SU-DHL-6 (cell line): Measurements from ENCODE around the gene ACAD11.

Source experiments
- H2AFZ ChIP-seq: fragments of 200-600 bp; sonication (generic); 2 replicates; pipeline ENCODE4 v1.6.1; 2014; ENCODE audit warnings: low read depth, mild to moderate bottlenecking, moderate library complexity, mixed read lengths, antibody characterized with exemption, low read length; ENCODE audit not compliant: severe bottlenecking
- H3F3A ChIP-seq: fragments of 200-600 bp; shearing (Covaris generic); 2 replicates; pipeline ENCODE4 v1.6.0; 2016; ENCODE audit warnings: antibody characterized with exemption, mild to moderate bottlenecking; ENCODE audit not compliant: insufficient read depth
- H3K27ac ChIP-seq: fragments of 200-600 bp; sonication (generic); 2 replicates; pipeline ENCODE4 v1.5.1; 2016; ENCODE audit warnings: low read depth, mild to moderate bottlenecking, low read length, moderate library complexity, mixed read lengths
- H3K27me3 ChIP-seq: fragments of 200-600 bp; sonication (generic), shearing (Covaris generic); 2 replicates; pipeline ENCODE4 v1.6.0; 2014; ENCODE audit warnings: mild to moderate bottlenecking, low read length
- H3K36me3 ChIP-seq: fragments of 200-600 bp; sonication (generic); 2 replicates; pipeline ENCODE4 v1.6.1; 2014; ENCODE audit warnings: mild to moderate bottlenecking, low read length, mixed read lengths
- H3K4me2 ChIP-seq: fragments of 300-600, 200-600 bp; shearing (Covaris generic), sonication (generic); 2 replicates; pipeline ENCODE4 v1.6.0; 2014; ENCODE audit warnings: low read length, low read depth, mild to moderate bottlenecking; ENCODE audit not compliant: poor library complexity, severe bottlenecking
- H3K4me3 ChIP-seq: fragments of 200-600 bp; sonication (generic); 2 replicates; pipeline ENCODE4 v1.5.1; 2014; ENCODE audit warnings: antibody characterized with exemption, low read length, mild to moderate bottlenecking, mixed read lengths; ENCODE audit not compliant: insufficient read depth, poor library complexity, severe bottlenecking
- H3K79me2 ChIP-seq: fragments of 200-600 bp; sonication (generic); 2 replicates; pipeline ENCODE4 v1.6.1; 2014; ENCODE audit warnings: mild to moderate bottlenecking, low read length, moderate library complexity; ENCODE audit not compliant: insufficient read depth
- H3K9ac ChIP-seq: fragments of 200-600 bp; sonication (generic); 2 replicates; pipeline ENCODE4 v1.7.0; 2014; ENCODE audit warnings: mild to moderate bottlenecking, low read length
- H3K9me2 ChIP-seq: fragments of 200-600 bp; sonication (generic); replicated peaks from 2 replicates; pipeline ENCODE4 v1.6.1; 2014; ENCODE audit warnings: low read length; ENCODE audit not compliant: insufficient read depth
- H3K9me3 ChIP-seq: fragments of 200-600 bp; sonication (generic); 2 replicates; pipeline ENCODE4 v1.6.1; 2014; ENCODE audit warnings: low read length, mixed read lengths; ENCODE audit not compliant: insufficient read depth
- H4K20me1 ChIP-seq: fragments of 200-600 bp; sonication (generic); 2 replicates; pipeline ENCODE4 v1.6.1; 2014; ENCODE audit warnings: low read depth, mild to moderate bottlenecking, antibody characterized with exemption, low read length, moderate library complexity, mixed read lengths
- CTCF ChIP-seq: fragments of 200-600 bp; sonication (generic); IDR thresholded peaks from one replicate; pipeline ENCODE4 v1.5.1; 2017; ENCODE audit warnings: antibody characterized with exemption, mild to moderate bottlenecking, low read length, moderate library complexity; ENCODE audit not compliant: insufficient read depth, poor library complexity, severe bottlenecking
- EZH2phosphoT487 ChIP-seq: fragments of 200-600 bp; sonication (generic), shearing (Covaris generic); conservative IDR thresholded peaks from 2 replicates; pipeline ENCODE4 v1.6.1; 2018; ENCODE audit warnings: mild to moderate bottlenecking, antibody characterized with exemption, low read length, moderate library complexity, mixed read lengths

The ACAD11 gene

GRCh38 chr3:132594498-132594897 lies 65.1 kb downstream of the ACAD11 start:
- no peak overlapping the region for H3K9ac ChIP-seq
- H3F3A ChIP-seq: no peaks in the 10 kb centered on the region
- no peak overlapping the region for H3K27ac ChIP-seq
- no peaks in the 10 kb centered on the region for H3K27me3 ChIP-seq
- H3K79me2 ChIP-seq: no peaks in the 10 kb centered on the region
- no peak overlapping the region for H3K4me3 ChIP-seq
- TF ChIP-seq EZH2phosphoT487 (no peak), CTCF (no peak)
- no peaks in the 10 kb centered on the region for H3K9me2 ChIP-seq
- no peaks in the 10 kb centered on the region for H4K20me1 ChIP-seq
- no peak overlapping the region for H2AFZ ChIP-seq
- H3K36me3 ChIP-seq: peaks cover 4% of the 10 kb centered on the region; the same call in 1 of the 2 replicates
- no peak overlapping the region for H3K4me2 ChIP-seq
- H3K9me3 ChIP-seq: no peaks in the 10 kb centered on the region

- Histone ChIP-seq H3K4me2 (no peak overlapping the region), H3F3A (no peaks in the 10 kb centered on the region), H3K27me3 (no peaks in the 10 kb centered on the region), H3K36me3 (peaks cover 4% of the 10 kb centered on the region; the same call in 1 of the 2 replicates), H3K9me3 (no peaks in the 10 kb centered on the region), H3K79me2 (no peaks in the 10 kb centered on the region), H4K20me1 (no peaks in the 10 kb centered on the region), H3K4me3 (no peak overlapping the region), H3K9ac (no peak overlapping the region), H3K27ac (no peak overlapping the region), H2AFZ (no peak overlapping the region), H3K9me2 (no peaks in the 10 kb centered on the region)
- TF ChIP-seq CTCF (no peak), EZH2phosphoT487 (no peak)
Observed at GRCh38 chr3:132593947-132594323, 65.7 kb downstream of the ACAD11 start.

GRCh38 chr3:132593241-132593946 lies 66.2 kb downstream of the ACAD11 start:
- no peaks in the 10 kb centered on the region for H4K20me1 ChIP-seq
- TF ChIP-seq CTCF (no peak), EZH2phosphoT487 (no peak)
- no peak overlapping the region for H3K4me3 ChIP-seq
- no peaks in the 10 kb centered on the region for H3K9me2 ChIP-seq
- no peak overlapping the region for H3K9ac ChIP-seq
- H3K27ac ChIP-seq: no peak overlapping the region
- no peak overlapping the region for H3K4me2 ChIP-seq
- no peaks in the 10 kb centered on the region for H3K79me2 ChIP-seq
- no peaks in the 10 kb centered on the region for H3F3A ChIP-seq
- no peaks in the 10 kb centered on the region for H3K27me3 ChIP-seq
- H2AFZ ChIP-seq: no peak overlapping the region
- peaks cover 4% of the 10 kb centered on the region; the same call in 1 of the 2 replicates for H3K36me3 ChIP-seq
- no peaks in the 10 kb centered on the region for H3K9me3 ChIP-seq
